Activated B cell treated with CpG ODN at 0.5 μM for 24 hours (primary cell): ENCODE results near the gene PRDM16. TPM values are rescaled to one million over a fixed set of nuclear protein-coding genes. Genes with fewer than 3 reads are reported as not detected.

Experiments used
- ATAC-seq: fragments of 200-7000 bp; cut with Tn5 transposase; one replicate; pipeline ENCODE4 v1.10.0; 2021; ENCODE audit warnings: low read depth, mild to moderate bottlenecking, moderate library complexity
- CTCF ChIA-PET: fragments of 350-600 bp; sonication (Branson Sonifier 250); formaldehyde crosslinking; loops from one replicate; lab custom pipeline; 2021; ENCODE audit warnings: antibody characterized with exemption; lab: Charles Lee
- POLR2A ChIA-PET: fragments of 350-600 bp; sonication (Branson Sonifier 250); formaldehyde crosslinking; loops from one replicate; lab custom pipeline; 2021; ENCODE audit warnings: antibody characterized with exemption; lab: Charles Lee
- DNase-seq: peaks from one replicate; pipeline ENCODE4 v3.0.0; 2022
- H3K27ac Mint-ChIP-seq: one replicate; pipeline ENCODE4 v1.8.0; 2020; ENCODE audit warnings: mixed read lengths
- H3K27me3 Mint-ChIP-seq: one replicate; pipeline ENCODE4 v1.8.0; 2021; ENCODE audit warnings: mixed read lengths
- H3K36me3 Mint-ChIP-seq: one replicate; pipeline ENCODE4 v1.8.0; 2021; ENCODE audit warnings: low read depth, mixed read lengths
- H3K4me1 Mint-ChIP-seq: one replicate; pipeline ENCODE4 v1.8.0; 2021; ENCODE audit warnings: mixed read lengths
- H3K4me3 Mint-ChIP-seq: one replicate; pipeline ENCODE4 v1.8.0; 2020; ENCODE audit warnings: mild to moderate bottlenecking, mixed read lengths
- H3K9me3 Mint-ChIP-seq: one replicate; pipeline ENCODE4 v1.8.0; 2020; ENCODE audit warnings: mixed read lengths
- intact Hi-C: fragments of 100-400 bp; cut with micrococcal nuclease; formaldehyde crosslinking; loops from one replicate; pipeline ENCODE4 v1.15.1; 2024
- total RNA-seq: library from RNA; stranded (reverse); gene quantifications from 2 replicates; pipeline ENCODE4 v1.2.3, GENCODE V29; 2022
- TF ChIP-seq, protein P1 (sequence below): fragments of 200-600 bp; IDR thresholded peaks from one replicate; pipeline ENCODE4 v1.8.0; 2022; ENCODE audit warnings: antibody characterized with exemption, mild to moderate bottlenecking

Gene PRDM16
- total RNA-seq, 1 donor from 2014 or later, result not detected

DNA sequence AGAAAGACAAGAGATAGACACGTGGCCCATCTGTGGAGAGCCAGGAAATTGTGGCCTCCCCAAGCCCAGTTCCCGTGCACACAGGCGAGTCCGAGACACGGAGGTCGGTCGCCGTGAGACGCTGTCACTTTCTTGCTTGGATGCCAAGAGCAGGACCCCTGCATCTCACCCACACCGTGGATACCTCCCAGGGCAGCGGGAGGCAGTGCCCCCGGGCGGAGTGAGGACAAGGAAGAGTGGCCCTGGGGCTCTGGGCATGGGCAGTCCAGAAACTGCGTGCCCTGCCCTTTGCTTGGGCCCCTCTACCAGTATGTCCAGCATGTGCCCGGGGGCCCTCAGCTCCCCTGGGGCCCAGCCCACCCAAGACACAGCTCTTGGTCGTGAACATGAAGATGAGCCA lies 360.8 kb downstream of the PRDM16 start:
- Mint-ChIP-seq H3K27me3 (no peaks in the 10 kb centered on the region), H3K9me3 (no peaks in the 10 kb centered on the region), H3K4me3 (no peak overlapping the region), H3K27ac (no peak overlapping the region), H3K4me1 (no peaks in the 10 kb centered on the region), H3K36me3 (no peaks in the 10 kb centered on the region)
- no peak for DNase-seq
- no peak for ATAC-seq
- TF ChIP-seq, protein P1, sequence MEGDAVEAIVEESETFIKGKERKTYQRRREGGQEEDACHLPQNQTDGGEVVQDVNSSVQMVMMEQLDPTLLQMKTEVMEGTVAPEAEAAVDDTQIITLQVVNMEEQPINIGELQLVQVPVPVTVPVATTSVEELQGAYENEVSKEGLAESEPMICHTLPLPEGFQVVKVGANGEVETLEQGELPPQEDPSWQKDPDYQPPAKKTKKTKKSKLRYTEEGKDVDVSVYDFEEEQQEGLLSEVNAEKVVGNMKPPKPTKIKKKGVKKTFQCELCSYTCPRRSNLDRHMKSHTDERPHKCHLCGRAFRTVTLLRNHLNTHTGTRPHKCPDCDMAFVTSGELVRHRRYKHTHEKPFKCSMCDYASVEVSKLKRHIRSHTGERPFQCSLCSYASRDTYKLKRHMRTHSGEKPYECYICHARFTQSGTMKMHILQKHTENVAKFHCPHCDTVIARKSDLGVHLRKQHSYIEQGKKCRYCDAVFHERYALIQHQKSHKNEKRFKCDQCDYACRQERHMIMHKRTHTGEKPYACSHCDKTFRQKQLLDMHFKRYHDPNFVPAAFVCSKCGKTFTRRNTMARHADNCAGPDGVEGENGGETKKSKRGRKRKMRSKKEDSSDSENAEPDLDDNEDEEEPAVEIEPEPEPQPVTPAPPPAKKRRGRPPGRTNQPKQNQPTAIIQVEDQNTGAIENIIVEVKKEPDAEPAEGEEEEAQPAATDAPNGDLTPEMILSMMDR, result no peak
- intact Hi-C loops, result no loop called here
- ChIA-PET CTCF (no interaction called here), POLR2A (no interaction called here)

DNA sequence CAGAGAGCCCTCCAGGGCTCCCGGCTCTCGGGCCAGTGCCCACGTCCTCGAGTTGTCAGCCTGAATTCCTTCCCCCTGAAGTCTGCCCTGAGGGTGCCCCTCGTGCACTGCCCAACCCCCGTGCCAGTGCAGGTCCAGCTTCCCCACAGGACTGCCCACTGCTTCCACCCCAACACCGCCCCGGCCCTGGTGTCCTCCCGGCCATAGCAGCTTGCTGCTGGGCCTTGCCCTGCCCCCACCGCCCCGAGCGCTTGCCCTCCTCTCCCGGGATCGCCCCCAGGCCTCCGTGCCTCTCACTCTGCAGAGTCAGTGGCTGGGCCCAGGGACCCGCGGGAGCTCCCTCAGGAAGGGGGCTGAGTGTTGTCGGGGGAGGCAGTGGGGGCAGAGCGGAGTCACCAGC lies 361.4 kb downstream of the PRDM16 start:
- ATAC-seq, result no peak
- ChIA-PET CTCF (no interaction called here), POLR2A (no interaction called here)
- no peak for DNase-seq
- Mint-ChIP-seq H3K36me3 (no peaks in the 10 kb centered on the region), H3K27me3 (no peaks in the 10 kb centered on the region), H3K9me3 (no peaks in the 10 kb centered on the region), H3K4me1 (no peaks in the 10 kb centered on the region), H3K27ac (no peak overlapping the region), H3K4me3 (no peak overlapping the region)
- intact Hi-C loops, result no loop called here
- TF ChIP-seq, protein P1, result no peak

DNA sequence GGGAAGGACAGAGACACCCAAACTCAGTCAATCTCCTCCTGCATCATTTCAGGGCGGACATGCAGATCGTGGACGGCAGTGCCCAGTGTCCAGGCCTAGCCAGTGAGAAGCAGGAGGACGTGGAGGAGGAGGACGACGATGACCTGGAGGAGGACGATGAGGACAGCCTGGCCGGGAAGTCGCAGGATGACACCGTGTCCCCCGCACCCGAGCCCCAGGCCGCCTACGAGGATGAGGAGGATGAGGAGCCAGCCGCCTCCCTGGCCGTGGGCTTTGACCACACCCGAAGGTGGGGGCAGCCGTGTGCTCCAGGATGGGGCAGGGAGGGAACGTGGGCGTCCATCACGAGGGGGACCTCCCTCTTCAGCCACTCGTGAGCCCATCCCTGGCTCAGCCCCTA lies 361.8 kb downstream of the PRDM16 start:
- DNase-seq, result no peak
- Mint-ChIP-seq H3K36me3 (no peaks in the 10 kb centered on the region), H3K27ac (no peak overlapping the region), H3K27me3 (no peaks in the 10 kb centered on the region), H3K4me3 (no peak overlapping the region), H3K9me3 (no peaks in the 10 kb centered on the region), H3K4me1 (no peaks in the 10 kb centered on the region)
- intact Hi-C loops, result no loop called here
- TF ChIP-seq, protein P1, result no peak
- no peak for ATAC-seq
- CTCF ChIA-PET, result no interaction called here
- POLR2A ChIA-PET, result no interaction called here

DNA sequence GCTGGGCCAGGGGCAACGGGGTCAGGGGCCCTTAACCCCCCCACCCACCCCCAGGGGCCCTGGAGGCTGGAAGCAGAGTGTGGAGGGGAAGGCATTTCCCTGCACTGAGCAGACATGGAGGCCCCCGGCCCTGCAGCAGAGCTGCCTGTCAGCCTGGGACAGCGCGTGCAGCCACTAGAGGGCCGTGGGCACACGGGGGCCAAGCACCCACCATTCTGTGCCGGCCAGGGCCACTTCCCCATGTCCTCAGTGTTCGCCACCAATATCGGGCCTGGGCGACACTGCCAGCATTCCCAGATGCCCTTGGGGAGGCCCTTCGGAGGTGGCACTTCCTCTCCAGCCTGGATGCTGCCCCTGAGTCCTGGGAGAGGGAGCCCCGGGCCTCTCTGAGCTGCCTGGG lies 362.3 kb downstream of the PRDM16 start:
- Mint-ChIP-seq H3K4me1 (no peaks in the 10 kb centered on the region), H3K4me3 (no peak overlapping the region), H3K9me3 (no peaks in the 10 kb centered on the region), H3K27me3 (no peaks in the 10 kb centered on the region), H3K36me3 (no peaks in the 10 kb centered on the region), H3K27ac (no peak overlapping the region)
- intact Hi-C loops, result no loop called here
- CTCF ChIA-PET, result no interaction called here
- POLR2A ChIA-PET, result no interaction called here
- TF ChIP-seq, protein P1, result no peak
- no peak for DNase-seq
- no peak for ATAC-seq

DNA sequence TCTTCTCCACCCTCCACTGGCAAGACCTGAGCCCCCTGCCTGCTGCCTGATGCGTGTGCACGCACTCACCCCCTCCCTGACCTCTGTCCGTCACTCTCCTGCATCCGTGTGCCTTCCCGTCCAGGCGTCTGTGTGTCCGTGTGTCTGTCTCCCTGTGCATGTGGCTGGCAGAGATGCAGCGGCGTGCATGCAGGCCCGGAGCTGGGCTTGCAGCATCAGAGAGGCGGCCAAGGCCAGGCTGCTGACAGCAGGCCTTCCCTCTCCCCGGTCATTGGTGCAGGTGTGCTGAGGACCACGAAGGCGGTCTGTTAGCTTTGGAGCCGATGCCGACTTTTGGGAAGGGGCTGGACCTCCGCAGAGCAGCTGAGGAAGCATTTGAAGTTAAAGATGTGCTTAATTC lies 362.7 kb downstream of the PRDM16 start:
- DNase-seq, result no peak

More for the DNA sequence above, 362.7 kb downstream of the PRDM16 start:
- TF ChIP-seq, protein P1, result no peak
- H3K27me3 Mint-ChIP-seq, result no peaks in the 10 kb centered on the region
- intact Hi-C loops, result no loop called here
- ChIA-PET CTCF (no interaction called here), POLR2A (no interaction called here)
- no peaks in the 10 kb centered on the region for H3K4me1 Mint-ChIP-seq
- H3K36me3 Mint-ChIP-seq, result no peaks in the 10 kb centered on the region
- H3K4me3 Mint-ChIP-seq, result no peak overlapping the region
- H3K27ac Mint-ChIP-seq, result no peak overlapping the region
- H3K9me3 Mint-ChIP-seq, result no peaks in the 10 kb centered on the region
- ATAC-seq, result no peak
